CD4-positive, alpha-beta T cell treated with Interleukin-10 for 1 hour (primary cell): ENCODE data around the gene PLCB3.

Experiments
- DNase-seq: peaks from one replicate; pipeline ENCODE4 v3.0.0-alpha.2; 2020

Gene PLCB3

GRCh38 chr11:64268025-64268892 is 16.9 kb downstream of the PLCB3 start:
- DNase-seq = no peak

GRCh38 chr11:64268893-64269539 is 17.7 kb downstream of the PLCB3 start:
- peak; percentile 48 for DNase-seq

GRCh38 chr11:64269540-64270220 is 18.4 kb downstream of the PLCB3 start:
- DNase-seq = peak; percentile 98

- no peak for DNase-seq
Measured at GRCh38 chr11:64275031-64275800, 23.9 kb downstream of the PLCB3 start.

GRCh38 chr11:64275841-64276240 is 24.5 kb downstream of the PLCB3 start:
- DNase-seq = no peak

- DNase-seq = no peak
Measured at GRCh38 chr11:64276653-64277431, 25.5 kb downstream of the PLCB3 start.

- no peak for DNase-seq
Measured at GRCh38 chr11:64278576-64279190, 27.4 kb downstream of the PLCB3 start.

GRCh38 chr11:64281957-64282770 is 30.8 kb downstream of the PLCB3 start:
- no peak for DNase-seq

- no peak for DNase-seq
Measured at GRCh38 chr11:64283092-64283491, 31.8 kb downstream of the PLCB3 start.

- peak; percentile 95 for DNase-seq
Measured at GRCh38 chr11:64284048-64284961, 33.0 kb downstream of the PLCB3 start, which contains the start of gene BAD. Gene BAD (minus strand): TSS chr11:64284665. CDS start chr11:64284368, 297 bp downstream.

GRCh38 chr11:64284962-64285884 is 33.9 kb downstream of the PLCB3 start, which contains the start of gene GPR137:
Gene GPR137 (plus strand): TSS chr11:64285848. CDS start chr11:64286525, 677 bp downstream.
- DNase-seq = peak; percentile 92

- peak; percentile 41 for DNase-seq
Measured at GRCh38 chr11:64285885-64286800, 34.8 kb downstream of the PLCB3 start.

GRCh38 chr11:64286801-64287159 is 35.5 kb downstream of the PLCB3 start:
- no peak for DNase-seq

- no peak for DNase-seq
Measured at GRCh38 chr11:64287676-64288352, 36.5 kb downstream of the PLCB3 start.

GRCh38 chr11:64288353-64288750 is 37.0 kb downstream of the PLCB3 start:
- no peak for DNase-seq

GRCh38 chr11:64289002-64289564 is 37.8 kb downstream of the PLCB3 start:
- DNase-seq = no peak
